Fibroblast of skin of back (primary cell): ENCODE data around the gene SMYD3.

ENCODE experiments used
- DNase-seq: peaks from one replicate; pipeline ENCODE4 v3.0.0-alpha.2; 2013

Gene SMYD3

GRCh38 chr1:246462986-246463385 is 44.1 kb downstream of the SMYD3 start:
- no peak for DNase-seq

- no peak for DNase-seq
Measured at GRCh38 chr1:246460406-246460805, 46.7 kb downstream of the SMYD3 start.

- DNase-seq = no peak
Measured at GRCh38 chr1:246459221-246459620, 47.9 kb downstream of the SMYD3 start.

GRCh38 chr1:246455476-246455875 is 51.6 kb downstream of the SMYD3 start:
- no peak for DNase-seq

- DNase-seq = no peak
Measured at GRCh38 chr1:246454655-246455054, 52.4 kb downstream of the SMYD3 start.

- DNase-seq = peak; percentile 19
Measured at GRCh38 chr1:246450611-246451251, 56.3 kb downstream of the SMYD3 start.

- DNase-seq = peak; percentile 15
Measured at GRCh38 chr1:246448373-246448772, 58.7 kb downstream of the SMYD3 start.

GRCh38 chr1:246447501-246447900 is 59.6 kb downstream of the SMYD3 start:
- no peak for DNase-seq

- DNase-seq = no peak
Measured at GRCh38 chr1:246445503-246445902, 61.6 kb downstream of the SMYD3 start.

GRCh38 chr1:246444617-246445016 is 62.5 kb downstream of the SMYD3 start:
- no peak for DNase-seq

GRCh38 chr1:246437961-246438360 is 69.1 kb downstream of the SMYD3 start:
- DNase-seq = no peak

GRCh38 chr1:246435421-246436041 is 71.5 kb downstream of the SMYD3 start:
- peak; percentile 47 for DNase-seq

- DNase-seq = no peak
Measured at GRCh38 chr1:246434335-246434734, 72.7 kb downstream of the SMYD3 start.

- DNase-seq = peak; percentile 87
Measured at GRCh38 chr1:246428542-246429308, 78.4 kb downstream of the SMYD3 start.

GRCh38 chr1:246427611-246428010 is 79.5 kb downstream of the SMYD3 start:
- DNase-seq = no peak

GRCh38 chr1:246425895-246426294 is 81.2 kb downstream of the SMYD3 start:
- no peak for DNase-seq

- no peak for DNase-seq
Measured at GRCh38 chr1:246425139-246425794, 81.8 kb downstream of the SMYD3 start.

GRCh38 chr1:246420300-246420699 is 86.8 kb downstream of the SMYD3 start:
- DNase-seq = no peak

GRCh38 chr1:246418565-246419312 is 88.3 kb downstream of the SMYD3 start:
- DNase-seq = no peak

GRCh38 chr1:246417813-246418564 is 89.1 kb downstream of the SMYD3 start:
- DNase-seq = no peak

- DNase-seq = no peak
Measured at GRCh38 chr1:246417152-246417812, 89.8 kb downstream of the SMYD3 start.
